Activated B cell treated with CpG ODN at 0.5 μM for 24 hours (primary cell): ENCODE measurements around the gene SPOCK3. TPM values are rescaled to one million over a fixed set of nuclear protein-coding genes. Genes with fewer than 3 reads are reported as not detected.

Experiments
- ATAC-seq: fragments of 200-7000 bp; cut with Tn5 transposase; one replicate; pipeline ENCODE4 v1.10.0; 2021; ENCODE audit warnings: low read depth, mild to moderate bottlenecking, moderate library complexity
- CTCF ChIA-PET: fragments of 350-600 bp; sonication (Branson Sonifier 250); formaldehyde crosslinking; loops from one replicate; lab custom pipeline; 2021; ENCODE audit warnings: antibody characterized with exemption; lab: Charles Lee
- POLR2A ChIA-PET: fragments of 350-600 bp; sonication (Branson Sonifier 250); formaldehyde crosslinking; loops from one replicate; lab custom pipeline; 2021; ENCODE audit warnings: antibody characterized with exemption; lab: Charles Lee
- DNase-seq: peaks from one replicate; pipeline ENCODE4 v3.0.0; 2022
- H3K27ac Mint-ChIP-seq: one replicate; pipeline ENCODE4 v1.8.0; 2020; ENCODE audit warnings: mixed read lengths
- H3K27me3 Mint-ChIP-seq: one replicate; pipeline ENCODE4 v1.8.0; 2021; ENCODE audit warnings: mixed read lengths
- H3K36me3 Mint-ChIP-seq: one replicate; pipeline ENCODE4 v1.8.0; 2021; ENCODE audit warnings: low read depth, mixed read lengths
- H3K4me1 Mint-ChIP-seq: one replicate; pipeline ENCODE4 v1.8.0; 2021; ENCODE audit warnings: mixed read lengths
- H3K4me3 Mint-ChIP-seq: one replicate; pipeline ENCODE4 v1.8.0; 2020; ENCODE audit warnings: mild to moderate bottlenecking, mixed read lengths
- H3K9me3 Mint-ChIP-seq: one replicate; pipeline ENCODE4 v1.8.0; 2020; ENCODE audit warnings: mixed read lengths
- CTCF ChIP-seq: fragments of 200-600 bp; IDR thresholded peaks from one replicate; pipeline ENCODE4 v1.8.0; 2022; ENCODE audit warnings: antibody characterized with exemption, mild to moderate bottlenecking
- intact Hi-C: fragments of 100-400 bp; cut with micrococcal nuclease; formaldehyde crosslinking; loops from one replicate; pipeline ENCODE4 v1.15.1; 2024
- total RNA-seq: library from RNA; stranded (reverse); gene quantifications from 2 replicates; pipeline ENCODE4 v1.2.3, GENCODE V29; 2022

SPOCK3 gene
- total RNA-seq, 1 donor from 2014 or later: not detected

- POLR2A ChIA-PET: no interaction called here
- Mint-ChIP-seq H3K9me3 (peaks cover 8% of the 10 kb centered on the region), H3K27me3 (no peaks in the 10 kb centered on the region), H3K27ac (no peak overlapping the region), H3K36me3 (no peaks in the 10 kb centered on the region), H3K4me3 (no peak overlapping the region), H3K4me1 (no peaks in the 10 kb centered on the region)
- DNase-seq: no peak
- TF ChIP-seq CTCF: no peak
- intact Hi-C loops: no loop called here
- CTCF ChIA-PET: no interaction called here
- no peak for ATAC-seq
These were observed 410.4 kb downstream of the SPOCK3 start for GRCh38 chr4:166823848-166824247.

GRCh38 chr4:166823126-166823525, 411.2 kb downstream of the SPOCK3 start:
- H3K4me1 Mint-ChIP-seq: no peaks in the 10 kb centered on the region
- DNase-seq: no peak
- peaks cover 9% of the 10 kb centered on the region for H3K9me3 Mint-ChIP-seq
- POLR2A ChIA-PET: no interaction called here
- H3K27ac Mint-ChIP-seq: no peak overlapping the region
- no peaks in the 10 kb centered on the region for H3K36me3 Mint-ChIP-seq
- H3K4me3 Mint-ChIP-seq: no peak overlapping the region
- CTCF ChIA-PET: no interaction called here
- no peaks in the 10 kb centered on the region for H3K27me3 Mint-ChIP-seq
- TF ChIP-seq CTCF: no peak
- no peak for ATAC-seq
- intact Hi-C loops: no loop called here

- Mint-ChIP-seq H3K4me1 (no peaks in the 10 kb centered on the region), H3K9me3 (peaks cover 9% of the 10 kb centered on the region), H3K4me3 (no peak overlapping the region), H3K27me3 (no peaks in the 10 kb centered on the region), H3K36me3 (no peaks in the 10 kb centered on the region), H3K27ac (no peak overlapping the region)
- ATAC-seq: no peak
- intact Hi-C loops: no loop called here
- no peak for DNase-seq
- TF ChIP-seq CTCF: no peak
- ChIA-PET CTCF (no interaction called here), POLR2A (no interaction called here)
These were observed 411.9 kb downstream of the SPOCK3 start for GRCh38 chr4:166822386-166822785.

GRCh38 chr4:166816890-166817289, 417.4 kb downstream of the SPOCK3 start:
- no peaks in the 10 kb centered on the region for H3K36me3 Mint-ChIP-seq
- intact Hi-C loops: no loop called here
- no peak for DNase-seq
- H3K9me3 Mint-ChIP-seq: peaks cover 9% of the 10 kb centered on the region
- H3K27ac Mint-ChIP-seq: no peak overlapping the region
- H3K4me1 Mint-ChIP-seq: no peaks in the 10 kb centered on the region
- H3K4me3 Mint-ChIP-seq: no peak overlapping the region
- ChIA-PET CTCF (no interaction called here), POLR2A (no interaction called here)
- no peaks in the 10 kb centered on the region for H3K27me3 Mint-ChIP-seq
- no peak for ATAC-seq
- TF ChIP-seq CTCF: no peak

- H3K4me3 Mint-ChIP-seq: no peak overlapping the region
- TF ChIP-seq CTCF: no peak
- H3K9me3 Mint-ChIP-seq: peaks cover 4% of the 10 kb centered on the region
- H3K27ac Mint-ChIP-seq: no peak overlapping the region
- intact Hi-C loops: no loop called here
- H3K27me3 Mint-ChIP-seq: no peaks in the 10 kb centered on the region
- ATAC-seq (no peak), DNase-seq (no peak)
- POLR2A ChIA-PET: no interaction called here
- H3K36me3 Mint-ChIP-seq: no peaks in the 10 kb centered on the region
- no peaks in the 10 kb centered on the region for H3K4me1 Mint-ChIP-seq
- CTCF ChIA-PET: no interaction called here
These were observed 425.9 kb downstream of the SPOCK3 start for GRCh38 chr4:166808380-166808779.
